ENCODE data around the gene PRRC2B. TPM values are rescaled to one million over a fixed set of nuclear protein-coding genes. Genes with fewer than 3 reads are reported as not detected.
"Not testable (repeated sequence)": the region's sequence is repeated elsewhere in the genome, so short reads cannot be mapped to it uniquely, and the experiment has no call there.

The PRRC2B gene
- total RNA-seq, 1 experiment from 2014 or later: 137 TPM

- TF ChIP-seq CTCF (IDR thresholded peaks at IDR 0.05; ENCODE audit: unreplicated experiment): no peak
- CTCF ChIA-PET: no interaction called here
- Mint-ChIP-seq H3K4me1 (ENCODE audit: low read depth, unreplicated experiment) (no peaks in the 10 kb centered on the region), H3K9me3 (ENCODE audit: low read depth, unreplicated experiment) (no peaks in the 10 kb centered on the region), H3K27ac (ENCODE audit: unreplicated experiment) (no peak overlapping the region), H3K36me3 (ENCODE audit: insufficient read depth, unreplicated experiment) (peaks cover 5% of the 10 kb centered on the region), H3K27me3 (ENCODE audit: unreplicated experiment) (no peaks in the 10 kb centered on the region), H3K4me3 (ENCODE audit: low read depth, unreplicated experiment) (no peak overlapping the region)
- intact Hi-C loops (cut with micrococcal nuclease; ENCODE audit: unreplicated experiment): no loop called here
- DNase-seq: no peak
- no TSS peak for BruUV-seq (replicated peaks)
These were observed 118.0 kb downstream of the PRRC2B start for GRCh38 chr9:131511880-131512279.

GRCh38 chr9:131513177-131513576 is 119.3 kb downstream of the PRRC2B start:
- Mint-ChIP-seq H3K9me3 (ENCODE audit: low read depth, unreplicated experiment) (no peaks in the 10 kb centered on the region), H3K36me3 (ENCODE audit: insufficient read depth, unreplicated experiment) (peaks cover 5% of the 10 kb centered on the region), H3K4me1 (ENCODE audit: low read depth, unreplicated experiment) (no peaks in the 10 kb centered on the region), H3K4me3 (ENCODE audit: low read depth, unreplicated experiment) (no peak overlapping the region), H3K27ac (ENCODE audit: unreplicated experiment) (no peak overlapping the region), H3K27me3 (ENCODE audit: unreplicated experiment) (no peaks in the 10 kb centered on the region)
- CTCF ChIA-PET: no interaction called here
- intact Hi-C loops (cut with micrococcal nuclease; ENCODE audit: unreplicated experiment): no loop called here
- TF ChIP-seq CTCF (IDR thresholded peaks at IDR 0.05; ENCODE audit: unreplicated experiment): no peak
- BruUV-seq (replicated peaks): no TSS peak
- no peak for DNase-seq

- H3K4me1 Mint-ChIP-seq (ENCODE audit: low read depth, unreplicated experiment); H3K9me3 Mint-ChIP-seq (ENCODE audit: low read depth, unreplicated experiment); CTCF ChIA-PET; intact Hi-C loops (cut with micrococcal nuclease; ENCODE audit: unreplicated experiment); DNase-seq; BruUV-seq (replicated peaks); H3K27ac Mint-ChIP-seq (ENCODE audit: unreplicated experiment); H3K4me3 Mint-ChIP-seq (ENCODE audit: low read depth, unreplicated experiment); H3K27me3 Mint-ChIP-seq (ENCODE audit: unreplicated experiment): not testable (repeated sequence)
- peaks cover 11% of the 10 kb centered on the region for H3K36me3 Mint-ChIP-seq (ENCODE audit: insufficient read depth, unreplicated experiment)
These were observed 121.7 kb downstream of the PRRC2B start for GRCh38 chr9:131515559-131516031.

GRCh38 chr9:131516100-131516499 is 122.2 kb downstream of the PRRC2B start:
- H3K27me3 Mint-ChIP-seq (ENCODE audit: unreplicated experiment): no peaks in the 10 kb centered on the region
- H3K4me1 Mint-ChIP-seq (ENCODE audit: low read depth, unreplicated experiment): no peaks in the 10 kb centered on the region
- no peak for TF ChIP-seq CTCF (IDR thresholded peaks at IDR 0.05; ENCODE audit: unreplicated experiment)
- H3K27ac Mint-ChIP-seq (ENCODE audit: unreplicated experiment): no peak overlapping the region
- no peak for DNase-seq
- CTCF ChIA-PET: no interaction called here
- H3K36me3 Mint-ChIP-seq (ENCODE audit: insufficient read depth, unreplicated experiment): peaks cover 11% of the 10 kb centered on the region
- no peak overlapping the region for H3K4me3 Mint-ChIP-seq (ENCODE audit: low read depth, unreplicated experiment)
- no peaks in the 10 kb centered on the region for H3K9me3 Mint-ChIP-seq (ENCODE audit: low read depth, unreplicated experiment)
- BruUV-seq (replicated peaks): no TSS peak
- intact Hi-C loops (cut with micrococcal nuclease; ENCODE audit: unreplicated experiment): no loop called here

GRCh38 chr9:131516930-131517329 is 123.0 kb downstream of the PRRC2B start:
- CTCF ChIA-PET: no interaction called here
- peaks cover 11% of the 10 kb centered on the region for H3K36me3 Mint-ChIP-seq (ENCODE audit: insufficient read depth, unreplicated experiment)
- intact Hi-C loops (cut with micrococcal nuclease; ENCODE audit: unreplicated experiment): no loop called here
- H3K4me3 Mint-ChIP-seq (ENCODE audit: low read depth, unreplicated experiment): no peak overlapping the region
- no peak for TF ChIP-seq CTCF (IDR thresholded peaks at IDR 0.05; ENCODE audit: unreplicated experiment)
- H3K27ac Mint-ChIP-seq (ENCODE audit: unreplicated experiment): no peak overlapping the region
- no peaks in the 10 kb centered on the region for H3K9me3 Mint-ChIP-seq (ENCODE audit: low read depth, unreplicated experiment)
- H3K27me3 Mint-ChIP-seq (ENCODE audit: unreplicated experiment): no peaks in the 10 kb centered on the region
- no peak for DNase-seq
- H3K4me1 Mint-ChIP-seq (ENCODE audit: low read depth, unreplicated experiment): no peaks in the 10 kb centered on the region
- BruUV-seq (replicated peaks): no TSS peak

All from Calu3 (cell line).